DOHH2 (cell line): Measurements from ENCODE around the gene EIF1AD.

Experiments
- CTCF ChIP-seq: fragments of 200-600 bp; sonication (generic); IDR thresholded peaks from one replicate; pipeline ENCODE4 v1.5.1; 2014; ENCODE audit warnings: antibody characterized with exemption, mild to moderate bottlenecking, low read depth, low read length; ENCODE audit not compliant: poor library complexity, severe bottlenecking
- EZH2phosphoT487 ChIP-seq: fragments of 200-600 bp; sonication (generic); IDR thresholded peaks from 2 replicates; pipeline ENCODE4 v1.6.1; 2017; ENCODE audit warnings: borderline replicate concordance, mild to moderate bottlenecking, antibody characterized with exemption, low read length, moderate library complexity, mixed read lengths

- TF ChIP-seq CTCF (no peak), EZH2phosphoT487 (no peak)
Measured at GRCh38 chr11:66042996-66043906, 41.3 kb upstream of the EIF1AD start.
